GM15510 (cell line): Measurements from ENCODE around the gene BEGAIN.

Experiments used
- POLR2A ChIP-seq: IDR thresholded peaks from 3 replicates; pipeline ENCODE4 v1.6.1; 2011; ENCODE audit warnings: borderline replicate concordance; ENCODE audit not compliant: insufficient read length; ENCODE audit errors: extremely low read depth

Gene BEGAIN

GRCh38 chr14:100619396-100620254 is 32.4 kb upstream of the BEGAIN start:
- no peak for TF ChIP-seq POLR2A

- TF ChIP-seq POLR2A, result no peak
Observed at GRCh38 chr14:100618763-100619320, 31.6 kb upstream of the BEGAIN start.

DNA sequence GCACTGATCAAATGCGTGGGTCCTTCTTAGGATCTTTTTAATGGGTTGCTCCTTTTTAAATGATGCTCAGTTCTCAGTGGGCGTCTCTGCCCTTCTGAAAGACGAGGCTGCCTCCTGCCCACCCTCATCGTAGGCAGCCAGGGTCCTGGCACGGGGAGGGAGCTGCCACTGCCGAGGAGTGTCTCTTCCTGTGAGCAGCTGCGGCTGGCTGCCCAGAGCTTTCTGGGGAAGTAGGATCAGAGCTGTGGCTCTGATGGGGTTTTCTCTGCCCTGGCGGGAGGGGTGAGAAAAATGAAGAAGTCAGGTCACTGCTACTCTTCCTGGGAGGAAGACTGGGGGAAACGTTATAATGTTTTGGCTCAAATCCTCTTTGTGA is 31.1 kb upstream of the BEGAIN start:
- TF ChIP-seq POLR2A, result no peak

DNA sequence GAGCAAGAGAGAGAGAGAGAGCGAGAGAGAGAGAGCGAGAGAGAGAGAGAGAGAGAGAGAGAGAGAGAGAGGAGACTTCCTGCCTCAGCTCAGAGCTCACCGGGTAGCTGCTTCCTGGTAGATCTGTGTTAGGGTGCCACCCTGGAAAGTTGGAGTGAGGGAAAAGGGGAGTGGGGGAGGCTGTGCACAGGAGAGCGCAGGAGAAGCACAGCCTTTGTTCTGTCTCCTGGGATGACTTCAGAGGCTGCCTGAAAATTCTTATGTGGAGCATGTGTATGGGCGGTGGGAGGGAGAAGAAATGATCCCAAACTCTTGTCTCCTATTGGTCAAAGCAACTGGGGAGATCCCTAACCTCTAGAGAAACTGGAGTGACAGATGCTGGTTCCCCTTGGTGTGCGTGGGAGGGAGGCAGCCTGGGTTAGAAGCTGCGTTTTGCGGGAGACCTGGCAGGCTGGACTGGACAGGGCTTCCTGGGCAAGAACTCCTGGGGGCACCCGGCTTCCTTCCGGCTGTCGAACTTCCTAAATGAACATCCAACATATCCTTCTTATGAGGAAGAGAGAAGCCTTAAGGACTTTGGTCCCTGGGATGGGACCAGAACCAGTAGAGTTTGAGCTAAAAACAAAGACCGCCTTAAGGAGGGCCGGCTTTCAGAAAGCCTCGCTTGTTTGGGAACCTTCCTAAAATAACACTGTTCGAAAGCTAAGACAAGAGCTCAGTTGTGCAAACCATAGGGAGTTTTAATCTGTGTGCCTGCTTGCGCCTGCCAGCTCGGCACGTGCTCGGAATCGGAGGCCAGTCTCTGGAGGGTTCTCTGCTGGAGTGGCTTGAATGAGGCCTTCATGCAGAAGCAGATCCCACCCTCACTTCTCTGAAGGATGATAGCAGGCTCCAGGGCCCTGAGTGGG is 30.4 kb upstream of the BEGAIN start:
- TF ChIP-seq POLR2A, result no peak

GRCh38 chr14:100616854-100617409 is 29.7 kb upstream of the BEGAIN start:
- no peak for TF ChIP-seq POLR2A

- TF ChIP-seq POLR2A, result no peak
Observed at GRCh38 chr14:100615736-100616695, 28.8 kb upstream of the BEGAIN start.

DNA sequence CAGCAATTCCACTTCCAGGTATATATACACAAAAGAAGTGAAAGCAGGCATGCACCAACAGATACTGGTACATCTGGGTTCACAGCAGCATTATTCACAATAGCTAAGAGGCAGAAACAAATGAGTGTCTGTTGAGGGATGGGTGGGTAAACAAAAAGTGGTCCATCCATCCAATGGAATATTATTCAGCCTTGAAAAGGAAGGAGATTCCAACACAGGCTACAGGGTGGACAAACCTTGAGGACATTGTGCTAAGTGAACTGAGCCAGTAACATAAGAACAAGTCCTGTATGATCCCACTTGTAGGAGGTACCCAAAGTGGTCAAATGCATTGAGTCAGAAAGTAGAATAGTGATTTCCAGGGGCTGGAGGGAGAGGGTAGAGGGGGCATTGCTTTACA is 27.6 kb upstream of the BEGAIN start:
- TF ChIP-seq POLR2A, result no peak

- TF ChIP-seq POLR2A, result no peak
Observed at GRCh38 chr14:100612986-100613385, 25.8 kb upstream of the BEGAIN start.

- TF ChIP-seq POLR2A, result no peak
Observed at GRCh38 chr14:100611811-100612480, 24.7 kb upstream of the BEGAIN start.

GRCh38 chr14:100610511-100611217 is 23.4 kb upstream of the BEGAIN start:
- TF ChIP-seq POLR2A, result no peak

GRCh38 chr14:100609941-100610391 is 22.7 kb upstream of the BEGAIN start:
- no peak for TF ChIP-seq POLR2A

GRCh38 chr14:100609331-100609870 is 22.2 kb upstream of the BEGAIN start:
- no peak for TF ChIP-seq POLR2A
